Measurements from ENCODE around the gene SLAMF6.

DNA sequence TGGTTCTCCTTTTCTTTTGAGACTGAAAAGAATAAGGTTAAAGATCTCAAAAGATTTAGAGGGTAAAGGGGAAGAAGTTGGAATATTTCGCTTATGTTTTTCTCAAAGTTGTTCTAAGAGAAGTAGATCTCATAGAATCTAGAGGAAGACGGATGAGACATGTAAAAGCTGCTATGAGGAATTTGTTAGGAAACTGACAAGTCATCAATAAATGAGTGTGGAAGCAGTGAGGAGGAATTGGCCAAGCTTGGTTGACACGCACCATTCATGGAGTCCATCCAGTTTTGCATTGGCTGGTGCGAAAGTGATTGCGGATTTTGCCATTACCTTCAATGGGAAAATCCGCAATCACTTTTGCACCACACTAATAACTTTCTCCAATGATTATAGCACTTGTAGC, 20.0 kb downstream of the SLAMF6 start:
- TF ChIP-seq, protein P1, sequence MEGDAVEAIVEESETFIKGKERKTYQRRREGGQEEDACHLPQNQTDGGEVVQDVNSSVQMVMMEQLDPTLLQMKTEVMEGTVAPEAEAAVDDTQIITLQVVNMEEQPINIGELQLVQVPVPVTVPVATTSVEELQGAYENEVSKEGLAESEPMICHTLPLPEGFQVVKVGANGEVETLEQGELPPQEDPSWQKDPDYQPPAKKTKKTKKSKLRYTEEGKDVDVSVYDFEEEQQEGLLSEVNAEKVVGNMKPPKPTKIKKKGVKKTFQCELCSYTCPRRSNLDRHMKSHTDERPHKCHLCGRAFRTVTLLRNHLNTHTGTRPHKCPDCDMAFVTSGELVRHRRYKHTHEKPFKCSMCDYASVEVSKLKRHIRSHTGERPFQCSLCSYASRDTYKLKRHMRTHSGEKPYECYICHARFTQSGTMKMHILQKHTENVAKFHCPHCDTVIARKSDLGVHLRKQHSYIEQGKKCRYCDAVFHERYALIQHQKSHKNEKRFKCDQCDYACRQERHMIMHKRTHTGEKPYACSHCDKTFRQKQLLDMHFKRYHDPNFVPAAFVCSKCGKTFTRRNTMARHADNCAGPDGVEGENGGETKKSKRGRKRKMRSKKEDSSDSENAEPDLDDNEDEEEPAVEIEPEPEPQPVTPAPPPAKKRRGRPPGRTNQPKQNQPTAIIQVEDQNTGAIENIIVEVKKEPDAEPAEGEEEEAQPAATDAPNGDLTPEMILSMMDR (IDR thresholded peaks at IDR 0.05), result no peak
- TF ChIP-seq POLR2A (IDR thresholded peaks at IDR 0.05), result no peak
